Cardiac fibroblast (primary cell): ENCODE measurements around the gene RAB7A.

Experiments
- DNase-seq, 2 donors: peaks; one replicate each; pipeline versions ENCODE4 v3.0.0 to v3.0.0-alpha.2; 2010; ENCODE audit warnings: low read depth in 2 of 2
- H3K4me3 ChIP-seq, 2 donors: replicated peaks in 1 of 2; 1 replicate in 1 of 2; 2 replicates in 1 of 2; pipeline ENCODE4 v1.5.1; 2011; ENCODE audit warnings: low read depth in 2 of 2, low read length in 2 of 2, mild to moderate bottlenecking in 2 of 2, moderate library complexity in 1 of 2
- TF ChIP-seq, protein P1 (sequence below): IDR thresholded peaks from one replicate; pipeline ENCODE4 v1.5.1; 2011; ENCODE audit warnings: low read depth, mild to moderate bottlenecking, low read length, inconsistent platforms

Gene RAB7A

GRCh38 chr3:128735884-128736283, 9.9 kb downstream of the RAB7A start:
- no peak overlapping the region for H3K4me3 ChIP-seq
- DNase-seq, result no peak
- TF ChIP-seq, protein P1, sequence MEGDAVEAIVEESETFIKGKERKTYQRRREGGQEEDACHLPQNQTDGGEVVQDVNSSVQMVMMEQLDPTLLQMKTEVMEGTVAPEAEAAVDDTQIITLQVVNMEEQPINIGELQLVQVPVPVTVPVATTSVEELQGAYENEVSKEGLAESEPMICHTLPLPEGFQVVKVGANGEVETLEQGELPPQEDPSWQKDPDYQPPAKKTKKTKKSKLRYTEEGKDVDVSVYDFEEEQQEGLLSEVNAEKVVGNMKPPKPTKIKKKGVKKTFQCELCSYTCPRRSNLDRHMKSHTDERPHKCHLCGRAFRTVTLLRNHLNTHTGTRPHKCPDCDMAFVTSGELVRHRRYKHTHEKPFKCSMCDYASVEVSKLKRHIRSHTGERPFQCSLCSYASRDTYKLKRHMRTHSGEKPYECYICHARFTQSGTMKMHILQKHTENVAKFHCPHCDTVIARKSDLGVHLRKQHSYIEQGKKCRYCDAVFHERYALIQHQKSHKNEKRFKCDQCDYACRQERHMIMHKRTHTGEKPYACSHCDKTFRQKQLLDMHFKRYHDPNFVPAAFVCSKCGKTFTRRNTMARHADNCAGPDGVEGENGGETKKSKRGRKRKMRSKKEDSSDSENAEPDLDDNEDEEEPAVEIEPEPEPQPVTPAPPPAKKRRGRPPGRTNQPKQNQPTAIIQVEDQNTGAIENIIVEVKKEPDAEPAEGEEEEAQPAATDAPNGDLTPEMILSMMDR, result no peak

DNA sequence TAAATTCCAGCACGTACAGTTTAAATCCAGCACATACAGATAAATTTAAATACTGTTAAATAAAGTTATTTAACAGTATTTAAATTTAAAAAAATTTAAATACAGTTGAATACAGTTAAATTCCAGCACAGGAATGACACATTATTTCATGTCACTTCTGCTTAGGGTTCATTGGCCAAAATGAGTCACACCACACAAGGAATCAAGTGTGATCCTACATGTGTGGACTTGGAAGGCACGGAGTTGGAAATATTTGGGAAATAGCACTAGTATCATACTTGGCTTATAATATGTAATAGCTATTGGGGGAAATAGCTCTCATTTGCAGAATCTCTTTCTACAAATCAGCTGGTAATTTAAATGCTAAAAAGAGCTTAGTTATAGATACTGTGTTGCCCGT, 10.6 kb downstream of the RAB7A start:
- TF ChIP-seq, protein P1, result no peak
- peak; percentile 18 to 41 for DNase-seq
- no peak overlapping the region for H3K4me3 ChIP-seq

- TF ChIP-seq, protein P1, result no peak
- DNase-seq, result no peak
- no peak overlapping the region for H3K4me3 ChIP-seq
Observed at GRCh38 chr3:128740621-128741020, 14.6 kb downstream of the RAB7A start.

- no peak overlapping the region for H3K4me3 ChIP-seq
- no peak for DNase-seq
- TF ChIP-seq, protein P1, result no peak
Observed at GRCh38 chr3:128742821-128743594, 17.0 kb downstream of the RAB7A start.

DNA sequence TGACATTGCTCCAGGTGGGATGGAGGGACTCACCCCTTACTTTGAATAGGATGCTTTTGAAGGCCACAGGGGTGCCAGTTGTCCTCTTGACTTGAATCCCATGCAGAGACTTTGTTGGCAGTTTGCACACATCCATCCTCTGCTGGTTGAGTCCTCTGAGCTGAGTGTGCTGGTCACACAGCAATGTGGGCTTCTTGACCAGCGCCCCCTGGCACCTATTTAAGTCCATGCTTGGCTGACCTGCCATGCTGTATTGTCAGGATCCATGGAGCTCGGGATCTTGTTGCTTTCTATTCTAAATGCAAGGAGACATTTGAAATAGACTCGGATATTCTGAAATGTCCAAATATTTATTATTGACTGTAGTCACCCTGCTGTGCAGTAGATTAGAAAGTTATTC, 19.8 kb downstream of the RAB7A start:
- no peak overlapping the region for H3K4me3 ChIP-seq
- no peak for DNase-seq
- TF ChIP-seq, protein P1, result no peak

- DNase-seq, result no peak
- H3K4me3 ChIP-seq, result no peak overlapping the region
- TF ChIP-seq, protein P1, result no peak
Observed at GRCh38 chr3:128746881-128747280, 20.9 kb downstream of the RAB7A start.

GRCh38 chr3:128748557-128748956, 22.6 kb downstream of the RAB7A start:
- TF ChIP-seq, protein P1, result no peak
- no peak overlapping the region for H3K4me3 ChIP-seq
- no peak for DNase-seq
